Glutamatergic neuron (in vitro differentiated cells): ENCODE data around the gene ATP5MG. TPM values are rescaled to one million over a fixed set of nuclear protein-coding genes. Genes with fewer than 3 reads are reported as not detected.

Experiments
- DNase-seq: peaks from one replicate; pipeline ENCODE4 v3.0.0; 2022
- H3K27ac Mint-ChIP-seq: one replicate; pipeline ENCODE4 v1.8.0; 2020; ENCODE audit warnings: mild to moderate bottlenecking, mixed read lengths, inconsistent platforms; ENCODE audit not compliant: unreplicated experiment
- H3K27me3 Mint-ChIP-seq: one replicate; pipeline ENCODE4 v1.8.0; 2020; ENCODE audit warnings: mild to moderate bottlenecking, moderate library complexity, mixed read lengths, inconsistent platforms; ENCODE audit not compliant: unreplicated experiment
- H3K36me3 Mint-ChIP-seq: one replicate; pipeline ENCODE4 v1.8.0; 2020; ENCODE audit warnings: mild to moderate bottlenecking, mixed read lengths, inconsistent platforms; ENCODE audit not compliant: unreplicated experiment
- H3K4me1 Mint-ChIP-seq: one replicate; pipeline ENCODE4 v1.8.0; 2020; ENCODE audit warnings: mild to moderate bottlenecking, low read depth, mixed read lengths, inconsistent platforms; ENCODE audit not compliant: unreplicated experiment
- H3K4me3 Mint-ChIP-seq: one replicate; pipeline ENCODE4 v1.8.0; 2020; ENCODE audit warnings: mild to moderate bottlenecking, mixed read lengths, inconsistent platforms; ENCODE audit not compliant: unreplicated experiment
- H3K9me3 Mint-ChIP-seq: one replicate; pipeline ENCODE4 v1.8.0; 2020; ENCODE audit warnings: mild to moderate bottlenecking, moderate library complexity, mixed read lengths, inconsistent platforms; ENCODE audit not compliant: unreplicated experiment
- CTCF ChIP-seq: fragments of 200-600 bp; sonication (generic); IDR thresholded peaks from one replicate; pipeline ENCODE4 v1.5.0; 2021; ENCODE audit not compliant: partially characterized antibody, unreplicated experiment
- total RNA-seq: library from RNA; stranded (reverse); fragmentation: NEBNext Ultra II Directional; extraction: Animal tissue kit (Norgen Biotek cat#: 25700); gene quantifications from one replicate; pipeline ENCODE4 v1.2.1, GENCODE V29; 2021; ENCODE audit not compliant: unreplicated experiment

ATP5MG gene
- total RNA-seq, 1 donor from 2014 or later: 140 TPM

- H3K9me3 Mint-ChIP-seq: peaks cover 9% of the 10 kb centered on the region
- no peak for TF ChIP-seq CTCF
- no peak for DNase-seq
Measured at GRCh38 chr11:118448294-118448693, 46.9 kb downstream of the ATP5MG start.

GRCh38 chr11:118449316-118449918, 48.0 kb downstream of the ATP5MG start:
- H3K4me3 Mint-ChIP-seq: no peak overlapping the region
- no peak overlapping the region for H3K27ac Mint-ChIP-seq
- H3K36me3 Mint-ChIP-seq: no peaks in the 10 kb centered on the region
- DNase-seq: no peak
- peaks cover 2% of the 10 kb centered on the region for H3K27me3 Mint-ChIP-seq
- H3K4me1 Mint-ChIP-seq: peaks cover 6% of the 10 kb centered on the region
- TF ChIP-seq CTCF: no peak
- peaks cover 9% of the 10 kb centered on the region for H3K9me3 Mint-ChIP-seq

More at GRCh38 chr11:118448294-118448693, 46.9 kb downstream of the ATP5MG start:
- Mint-ChIP-seq H3K4me1 (peaks cover 12% of the 10 kb centered on the region), H3K27ac (no peak overlapping the region), H3K36me3 (no peaks in the 10 kb centered on the region), H3K27me3 (peaks cover 2% of the 10 kb centered on the region), H3K4me3 (no peak overlapping the region)

- no peak for TF ChIP-seq CTCF
- Mint-ChIP-seq H3K4me3 (no peak overlapping the region), H3K27me3 (peaks cover 2% of the 10 kb centered on the region), H3K36me3 (no peaks in the 10 kb centered on the region), H3K27ac (no peak overlapping the region), H3K4me1 (peaks cover 6% of the 10 kb centered on the region), H3K9me3 (peaks cover 9% of the 10 kb centered on the region)
- DNase-seq: no peak
Measured at GRCh38 chr11:118450451-118450850, 49.0 kb downstream of the ATP5MG start.

Other genes starting within 250 kb of the ATP5MG start
- gene SCN4B, start 248.8 kb upstream of the ATP5MG start, total RNA-seq: 2.9 TPM
- gene SCN2B, start 225.0 kb upstream of the ATP5MG start, total RNA-seq: 0.39 TPM
- gene JAML, start 176.6 kb upstream of the ATP5MG start, total RNA-seq: not detected
- 0.54 TPM for gene MPZL3, start 149.2 kb upstream of the ATP5MG start, total RNA-seq
- not detected for gene MPZL2, start 137.3 kb upstream of the ATP5MG start, total RNA-seq
- not detected for gene CD3E, start 96.9 kb upstream of the ATP5MG start, total RNA-seq
- gene CD3D, start 58.9 kb upstream of the ATP5MG start, total RNA-seq: not detected
- gene CD3G, start 57.3 kb upstream of the ATP5MG start, total RNA-seq: 0.39 TPM
- 44.0 TPM for gene UBE4A, start 42.0 kb upstream of the ATP5MG start, total RNA-seq
- 132 TPM for gene KMT2A, start 34.9 kb downstream of the ATP5MG start, total RNA-seq
- 1.9 TPM for gene TTC36, start 125.9 kb downstream of the ATP5MG start, total RNA-seq
- gene TMEM25, start 129.6 kb downstream of the ATP5MG start, total RNA-seq: 76.8 TPM
- gene IFT46, start 164.3 kb downstream of the ATP5MG start, total RNA-seq: 21.1 TPM
- 118 TPM for gene ARCN1, start 170.8 kb downstream of the ATP5MG start, total RNA-seq
- gene PHLDB1, start 206.0 kb downstream of the ATP5MG start, total RNA-seq: 78.4 TPM